Activated CD8-positive, alpha-beta memory T cell treated with anti-CD3 and anti-CD28 coated beads, Interleukin-2, amount 50 U/mL, for 1 hour (primary cell): ENCODE data around the gene TOGARAM2.
"Not testable (repeated sequence)": the region's sequence is repeated elsewhere in the genome, so short reads cannot be mapped to it uniquely, and the experiment has no call there.

Experiments used
- DNase-seq: peaks from one replicate; pipeline ENCODE4 v3.0.0-alpha.2; 2020; ENCODE audit errors: extremely low read depth

Gene TOGARAM2

GRCh38 chr2:28977176-28977875 lies 3.8 kb upstream of the TOGARAM2 start:
- no peak for DNase-seq

- DNase-seq = not testable (repeated sequence)
These were observed 3.1 kb upstream of the TOGARAM2 start for GRCh38 chr2:28978001-28978400.

GRCh38 chr2:28978606-28979005 lies 2.5 kb upstream of the TOGARAM2 start:
- DNase-seq = no peak

DNA sequence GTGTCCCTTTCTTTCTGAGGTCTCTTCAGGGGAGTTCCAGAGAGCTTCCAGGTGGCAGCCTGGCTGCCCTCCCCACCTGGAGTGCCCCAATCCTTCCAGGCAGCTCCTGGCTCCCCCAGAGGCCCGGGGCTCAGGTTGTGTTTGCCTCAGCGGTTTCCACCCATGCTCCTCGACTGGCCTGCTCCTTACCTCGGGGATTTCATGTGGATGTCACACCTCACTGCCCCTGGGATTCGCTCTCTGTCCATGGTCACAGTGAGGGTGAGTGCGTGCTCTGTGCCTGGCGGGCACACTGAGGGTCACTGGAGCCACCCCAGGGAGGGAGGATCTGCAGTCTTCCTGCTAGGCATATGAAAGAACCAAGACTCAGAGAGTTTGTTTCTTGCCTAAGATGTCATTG lies 2.1 kb upstream of the TOGARAM2 start:
- no peak for DNase-seq

DNA sequence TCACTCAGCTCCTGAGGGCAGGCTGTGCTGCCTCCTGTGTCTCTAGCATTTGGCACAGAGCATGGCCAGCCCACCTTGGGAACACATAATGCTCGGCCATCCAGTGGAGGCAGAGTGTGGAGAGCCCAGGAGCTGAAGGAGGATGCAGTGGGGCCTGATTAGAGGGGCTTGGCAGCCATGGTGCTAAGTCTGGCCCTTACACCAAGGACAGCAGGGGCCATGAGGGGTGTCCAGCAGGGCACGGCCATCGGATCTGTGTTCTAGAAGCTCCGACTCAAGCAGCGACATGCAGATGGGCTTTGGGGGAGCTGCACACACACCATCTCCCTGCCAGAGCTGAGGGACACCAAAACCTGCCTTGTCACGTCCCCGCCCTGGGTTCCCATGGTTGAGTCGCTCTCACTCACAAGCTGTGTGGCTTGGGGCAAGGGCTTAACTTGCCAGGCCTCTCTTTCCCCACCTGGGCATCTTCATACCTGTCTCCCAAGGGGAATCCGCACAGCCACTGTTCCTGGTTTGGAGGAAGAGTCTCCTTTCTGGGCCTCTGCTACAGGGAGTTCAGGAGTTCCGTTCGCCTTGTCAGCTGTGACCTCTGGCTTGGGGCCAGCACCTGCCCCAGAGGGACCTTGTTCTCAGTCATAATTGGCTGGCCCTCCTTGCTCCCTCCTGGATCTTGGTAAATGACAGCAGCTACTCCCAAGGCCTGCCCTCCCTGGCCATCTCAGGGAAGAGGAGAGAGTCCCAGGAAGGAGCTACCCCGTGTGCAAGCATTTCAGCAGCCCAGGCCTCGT lies 1.3 kb upstream of the TOGARAM2 start:
- DNase-seq = no peak

- no peak for DNase-seq
These were observed 606 bp upstream of the TOGARAM2 start for GRCh38 chr2:28980368-28981015.

DNA sequence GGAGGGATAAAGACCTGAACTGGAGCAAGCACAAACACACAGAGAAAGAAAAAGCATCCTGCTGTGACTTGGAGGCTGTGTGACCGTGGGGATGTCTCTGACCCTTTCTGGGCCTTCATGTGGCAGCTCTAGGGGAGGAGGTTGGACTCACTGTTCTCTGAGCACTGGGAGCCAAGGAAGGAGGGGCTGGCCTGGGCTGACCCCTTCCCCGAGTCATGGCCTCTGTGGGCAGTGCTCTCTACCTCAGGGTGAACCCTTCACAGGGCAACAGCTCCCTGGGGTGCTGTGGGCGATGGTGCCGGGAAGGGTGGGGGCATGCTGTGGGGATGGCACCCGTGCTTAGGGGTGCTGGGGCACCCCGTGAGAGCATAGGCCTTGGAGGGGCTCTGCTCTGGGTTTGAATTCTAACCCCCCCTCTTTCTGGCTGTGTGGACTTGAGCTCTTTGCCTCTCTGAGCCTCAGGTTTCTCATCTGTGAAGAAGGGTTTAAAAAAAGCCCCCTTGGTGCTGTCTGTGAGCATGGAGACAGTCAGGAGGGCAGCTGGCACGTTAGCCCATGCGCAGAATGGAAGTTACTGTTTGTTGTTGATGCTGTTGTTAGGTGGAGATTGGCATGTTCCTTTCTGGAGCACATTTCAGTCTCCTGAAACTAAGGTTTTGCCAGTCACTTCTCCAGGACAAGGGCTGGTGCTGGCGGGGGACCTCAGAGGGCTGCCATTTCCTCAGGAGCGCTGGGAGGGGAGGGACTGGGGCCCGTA lies 700 bp downstream of the TOGARAM2 start:
- DNase-seq = no peak

DNA sequence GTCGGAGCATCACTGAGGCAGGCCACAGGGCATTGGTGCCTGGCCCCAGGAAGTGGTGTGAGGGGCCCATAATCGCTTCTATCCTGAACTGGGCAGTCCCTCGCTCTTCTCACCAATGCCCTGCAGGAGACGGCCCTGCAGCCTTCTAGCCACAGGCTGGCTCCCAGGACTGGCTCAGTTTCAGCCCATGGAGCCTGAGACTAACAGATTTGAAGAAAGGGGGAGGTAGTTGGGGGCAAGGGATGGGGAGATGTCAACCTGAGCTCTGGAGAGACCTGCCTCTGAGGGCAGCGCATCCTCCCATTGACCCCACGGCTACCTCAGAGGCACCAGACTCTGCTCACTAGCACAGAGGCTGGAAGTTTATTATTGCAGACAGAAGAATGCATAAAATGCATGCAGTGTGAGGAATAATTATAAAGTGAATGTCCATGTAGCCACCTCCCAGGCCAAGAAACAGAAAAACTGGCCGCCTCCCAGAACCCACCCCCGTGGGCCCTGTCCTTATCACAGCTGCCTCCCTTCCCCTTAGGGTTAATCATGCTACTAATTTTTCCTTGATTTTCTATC lies 1.4 kb downstream of the TOGARAM2 start:
- DNase-seq = no peak

DNA sequence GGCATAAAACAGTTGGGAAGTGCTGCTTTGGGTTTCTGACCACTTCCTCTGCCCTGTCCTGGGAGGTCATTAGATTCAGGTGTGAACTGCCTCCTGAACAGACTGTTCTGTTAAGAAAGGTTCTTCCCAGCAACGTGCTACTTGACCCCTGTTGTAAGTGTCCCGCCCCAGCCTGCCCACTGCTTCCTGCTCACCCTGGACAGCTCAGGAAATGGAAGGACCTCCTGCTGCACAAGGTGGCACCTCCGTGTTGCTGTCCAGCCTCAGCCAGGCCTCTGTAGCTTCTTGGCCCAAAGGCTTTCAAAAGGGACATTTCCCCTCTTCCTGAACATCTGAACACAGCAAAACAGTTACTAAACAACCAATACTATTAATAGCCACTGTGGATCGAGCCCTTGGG lies 5.3 kb downstream of the TOGARAM2 start:
- DNase-seq = no peak

DNA sequence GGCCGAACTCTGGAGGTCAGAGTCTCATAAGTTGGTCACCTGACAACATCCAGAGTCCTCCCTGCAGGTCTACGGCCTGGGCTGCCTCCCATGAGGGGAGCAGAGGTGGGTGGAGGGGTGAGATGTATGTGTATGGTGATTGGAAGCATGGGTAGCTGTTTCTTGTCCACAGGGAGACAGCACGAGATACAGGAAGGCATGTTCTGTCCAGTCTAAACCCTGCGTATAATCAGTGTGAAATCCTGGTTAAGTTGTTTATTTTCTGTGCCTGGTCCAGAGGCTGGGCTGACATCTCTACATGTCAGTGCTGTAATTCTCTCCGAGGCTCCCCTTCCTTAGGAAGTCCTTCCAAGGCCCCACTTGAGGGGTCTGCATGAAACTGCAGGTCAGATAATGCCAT lies 8.9 kb downstream of the TOGARAM2 start:
- no peak for DNase-seq

DNA sequence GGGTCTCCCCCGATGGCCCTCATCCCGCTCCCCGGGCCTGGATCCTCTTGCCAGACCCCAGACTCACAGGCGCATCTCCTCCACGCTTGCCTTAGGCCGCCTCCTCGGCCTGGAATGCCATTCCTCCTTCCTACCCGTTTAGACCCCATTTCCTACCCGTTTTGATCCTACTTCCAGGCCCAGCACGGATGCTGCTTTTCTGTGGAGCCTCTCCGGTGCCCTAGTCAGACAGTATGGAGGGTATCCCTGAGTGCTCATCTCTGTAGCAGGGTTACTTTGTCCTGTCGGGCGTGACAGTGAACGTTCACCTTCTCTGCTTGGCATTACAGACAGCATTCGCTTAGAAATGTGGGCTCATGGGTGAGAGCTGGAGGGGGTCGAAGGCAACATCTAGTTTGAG lies 9.3 kb downstream of the TOGARAM2 start:
- no peak for DNase-seq

DNA sequence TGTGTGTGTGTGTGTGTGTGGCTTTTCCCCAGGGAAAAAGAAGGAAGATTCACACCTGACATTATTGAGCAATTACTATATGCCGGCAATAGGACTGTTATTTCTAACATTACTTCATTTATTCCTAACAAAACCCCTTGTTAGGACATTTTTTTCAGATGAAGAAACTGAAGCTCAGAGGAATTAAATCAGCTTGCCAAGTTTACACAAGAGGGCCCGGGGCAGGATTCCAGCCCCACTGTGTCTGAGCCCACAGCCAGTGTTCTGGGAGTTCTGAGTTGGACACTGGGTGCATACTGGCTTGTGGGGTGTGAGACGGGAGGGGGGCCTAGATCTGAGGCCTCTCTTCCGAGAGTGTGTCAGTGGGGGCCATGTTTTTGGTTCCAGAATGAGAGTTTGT lies 9.9 kb downstream of the TOGARAM2 start:
- no peak for DNase-seq

DNA sequence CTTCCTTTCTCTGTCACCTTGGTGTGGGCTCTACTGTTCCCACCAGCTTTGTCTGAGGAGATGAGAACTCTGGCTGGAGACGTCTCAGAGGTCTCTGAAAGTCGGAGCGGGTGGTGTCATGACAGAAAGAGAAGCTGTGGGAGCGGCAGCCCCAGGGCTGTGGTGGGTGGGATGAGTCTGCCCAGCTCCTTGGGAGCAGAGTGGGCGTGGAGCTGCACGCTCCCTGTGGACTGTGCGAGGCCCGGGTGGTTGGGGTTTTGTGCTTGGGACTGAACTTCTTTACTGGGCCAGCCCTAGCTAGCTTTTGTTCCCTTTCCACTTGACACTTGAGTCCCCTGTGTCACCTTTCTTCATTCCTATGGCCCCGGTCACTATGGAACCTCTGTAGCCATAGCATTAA lies 10.4 kb downstream of the TOGARAM2 start:
- no peak for DNase-seq

DNA sequence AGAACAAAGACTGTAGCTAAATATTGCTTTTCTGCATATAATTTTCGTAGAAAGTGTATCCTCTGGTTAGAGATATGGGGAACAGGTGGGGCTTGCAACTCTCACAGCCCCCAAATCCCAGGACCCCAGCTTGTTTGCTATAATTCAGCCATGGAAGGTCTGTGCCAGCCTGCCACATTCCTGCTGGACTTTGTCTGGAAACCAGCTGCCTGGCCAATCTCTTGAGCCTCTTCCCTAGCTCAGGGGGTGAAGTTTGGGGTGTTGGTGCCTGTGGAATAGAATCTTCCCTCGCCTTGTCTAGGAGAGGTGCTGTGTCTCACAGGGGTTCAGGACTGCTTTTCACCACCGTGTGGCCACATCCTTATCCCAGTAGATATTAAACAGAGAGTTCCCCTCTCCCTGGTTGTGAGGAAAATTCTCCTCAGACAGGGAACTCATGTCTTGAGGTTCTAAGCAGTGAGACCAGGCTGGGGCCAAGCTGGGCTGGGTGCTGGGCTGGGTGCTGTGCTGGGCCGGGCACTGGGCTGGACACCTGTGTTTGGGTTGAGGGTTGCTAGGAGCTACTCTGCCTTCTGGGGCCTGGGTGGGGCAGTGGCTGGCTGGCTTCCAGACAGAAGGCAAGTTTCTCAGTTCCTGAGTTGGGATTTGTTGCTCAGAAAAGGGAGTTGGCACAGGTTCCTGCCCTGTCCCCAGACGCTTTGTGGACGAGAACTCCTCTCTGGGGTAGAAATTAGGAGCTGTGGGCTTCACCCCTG lies 12.3 kb downstream of the TOGARAM2 start:
- no peak for DNase-seq

- no peak for DNase-seq
These were observed 13.0 kb downstream of the TOGARAM2 start for GRCh38 chr2:28994074-28994473.

DNA sequence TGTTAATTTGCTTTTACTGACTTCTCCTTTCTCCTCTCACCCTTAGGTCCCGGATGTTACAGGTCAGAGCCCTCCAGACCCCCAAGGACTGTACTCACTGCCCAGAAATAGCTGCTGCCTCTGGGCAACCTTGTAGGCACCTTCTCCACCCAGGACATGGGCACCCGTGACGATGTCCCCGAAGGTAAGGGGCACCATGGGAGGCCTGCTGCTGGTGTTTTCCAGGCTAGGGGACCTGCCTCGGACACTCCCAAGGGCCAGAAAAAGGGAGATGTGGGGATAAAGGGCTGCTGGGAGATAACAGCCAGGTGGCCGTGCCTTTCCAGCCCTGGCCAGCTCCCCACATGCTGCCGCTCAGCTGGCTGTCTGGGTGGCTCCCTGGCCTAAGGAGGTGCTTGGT lies 13.6 kb downstream of the TOGARAM2 start:
- DNase-seq = no peak

- DNase-seq = no peak
These were observed 15.0 kb downstream of the TOGARAM2 start for GRCh38 chr2:28995765-28996750.

- DNase-seq = no peak
These were observed 16.2 kb downstream of the TOGARAM2 start for GRCh38 chr2:28997237-28997846.
